T-helper 1 cell treated with Interleukin-12 subunit alpha and Interleukin-12 subunit beta and Interleukin-4 antibody, amounts not matched to agents 30 ng/mL and 1 ng/mL, for 36 hours (primary cell): ENCODE measurements around the gene CCDC13. TPM values are rescaled to one million over a fixed set of nuclear protein-coding genes. Genes with fewer than 3 reads are reported as not detected.

Experiments used
- total RNA-seq: library from RNA; stranded (reverse); gene quantifications from 2 replicates; pipeline ENCODE4 v1.2.3, GENCODE V29; 2022

CCDC13 gene
- total RNA-seq, 1 donor from 2014 or later, result 0.54 TPM

Other genes starting within 250 kb of the CCDC13 start
- 49.2 and 52.4 TPM in 2 replicates for gene SEC22C, start 191.3 kb downstream of the CCDC13 start, total RNA-seq
- 61.4 and 62.2 TPM in 2 replicates for gene SS18L2, start 182.4 kb downstream of the CCDC13 start, total RNA-seq
- 96.0 and 98.9 TPM in 2 replicates for gene NKTR, start 172.6 kb downstream of the CCDC13 start, total RNA-seq
- 1.7 and 2.0 TPM in 2 replicates for gene ZBTB47, start 119.6 kb downstream of the CCDC13 start, total RNA-seq
- not detected in 2 replicates for gene KLHL40, start 87.7 kb downstream of the CCDC13 start, total RNA-seq
- not detected in 2 replicates for gene HHATL, start 70.5 kb downstream of the CCDC13 start, total RNA-seq
- gene HIGD1A, start 31.2 kb upstream of the CCDC13 start, total RNA-seq, result 74.2 and 76.8 TPM in 2 replicates
- 1.6 and 2.7 TPM in 2 replicates for gene ACKR2, start 36.2 kb upstream of the CCDC13 start, total RNA-seq
- gene CYP8B1, start 102.6 kb upstream of the CCDC13 start, total RNA-seq, result not detected in 2 replicates
- gene ZNF662, start 132.9 kb upstream of the CCDC13 start, total RNA-seq, result 0.39 and 0.54 TPM in 2 replicates
- gene GASK1A, start 206.1 kb upstream of the CCDC13 start, total RNA-seq, result not detected in 2 replicates